Brain pericyte (primary cell): Measurements from ENCODE around the gene GORASP2.
"Not testable (repeated sequence)": the region's sequence is repeated elsewhere in the genome, so short reads cannot be mapped to it uniquely, and the experiment has no call there.

Source experiments
- DNase-seq: peaks from one replicate; pipeline ENCODE4 v3.0.0-alpha.2; 2012; ENCODE audit warnings: low read depth, low spot score

GORASP2 gene

GRCh38 chr2:170928824-170929685, at the start of gene GORASP2:
TSS of gene GORASP2 (plus strand) at chr2:170929253. CDS start at chr2:170929341, 88 bp downstream.
- DNase-seq = peak; percentile 98

- DNase-seq = no peak
Measured at GRCh38 chr2:170881840-170882239, 47.2 kb upstream of the GORASP2 start.

- DNase-seq = no peak
Measured at GRCh38 chr2:170882758-170883157, 46.3 kb upstream of the GORASP2 start.

GRCh38 chr2:170883683-170884082, 45.4 kb upstream of the GORASP2 start:
- no peak for DNase-seq

GRCh38 chr2:170885130-170885791, 43.8 kb upstream of the GORASP2 start:
- no peak for DNase-seq

- no peak for DNase-seq
Measured at GRCh38 chr2:170886386-170886785, 42.7 kb upstream of the GORASP2 start.

- no peak for DNase-seq
Measured at GRCh38 chr2:170887496-170887895, 41.6 kb upstream of the GORASP2 start.

- no peak for DNase-seq
Measured at GRCh38 chr2:170887896-170888295, 41.2 kb upstream of the GORASP2 start.

- no peak for DNase-seq
Measured at GRCh38 chr2:170891893-170892292, 37.2 kb upstream of the GORASP2 start.

- DNase-seq = no peak
Measured at GRCh38 chr2:170892391-170892951, 36.6 kb upstream of the GORASP2 start.

GRCh38 chr2:170895023-170895757, 33.9 kb upstream of the GORASP2 start:
- no peak for DNase-seq

- no peak for DNase-seq
Measured at GRCh38 chr2:170896622-170897021, 32.4 kb upstream of the GORASP2 start.

- no peak for DNase-seq
Measured at GRCh38 chr2:170897108-170897507, 31.9 kb upstream of the GORASP2 start.

- no peak for DNase-seq
Measured at GRCh38 chr2:170905864-170906263, 23.2 kb upstream of the GORASP2 start.

- DNase-seq = no peak
Measured at GRCh38 chr2:170911314-170911889, 17.7 kb upstream of the GORASP2 start.

GRCh38 chr2:170914994-170915666, 13.9 kb upstream of the GORASP2 start:
- not testable (repeated sequence) for DNase-seq

GRCh38 chr2:170917219-170917913, 11.7 kb upstream of the GORASP2 start:
- DNase-seq = no peak

GRCh38 chr2:170917957-170918356, 11.1 kb upstream of the GORASP2 start:
- DNase-seq = no peak

GRCh38 chr2:170921873-170922272, 7.2 kb upstream of the GORASP2 start:
- DNase-seq = not testable (repeated sequence)
